ENCODE data around the gene PRSS3. TPM values are rescaled to one million over a fixed set of nuclear protein-coding genes. Genes with fewer than 3 reads are reported as not detected.
"Not testable (repeated sequence)": the region's sequence is repeated elsewhere in the genome, so short reads cannot be mapped to it uniquely, and the experiment has no call there.

The PRSS3 gene
- polyA plus RNA-seq, 6 donors from 2014 or later: not detected

DNA sequence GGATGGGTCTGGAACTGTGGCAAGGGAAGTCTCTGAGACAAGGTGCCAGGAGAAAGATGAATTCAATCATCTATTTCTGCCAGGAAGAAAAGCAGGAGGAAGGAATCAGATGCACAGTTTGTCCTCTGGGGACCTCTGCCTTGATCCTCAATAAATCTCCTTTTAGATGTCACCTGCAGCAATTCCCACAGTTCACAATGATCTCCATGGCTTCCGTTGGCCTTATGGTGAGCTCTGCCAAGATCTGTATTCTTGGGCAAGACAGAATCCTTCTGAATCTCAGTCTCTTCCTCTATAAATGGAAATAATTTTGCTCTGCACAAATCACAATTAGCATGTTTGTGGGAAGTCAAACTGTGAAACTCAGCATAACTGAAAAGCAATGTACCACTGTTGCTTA, 1.9 kb upstream of the PRSS3 start:
- ATAC-seq (ENCODE audit: low read depth in 2 of 2); H3K9me3 Mint-ChIP-seq; H3K36me3 Mint-ChIP-seq; DNase-seq; H3K4me3 Mint-ChIP-seq; H3K4me1 Mint-ChIP-seq; H3K27ac Mint-ChIP-seq: not testable (repeated sequence)
- peaks cover 22 to 32% (median 26%) of the 10 kb centered on the region in 3 donors for H3K27me3 Mint-ChIP-seq

DNA sequence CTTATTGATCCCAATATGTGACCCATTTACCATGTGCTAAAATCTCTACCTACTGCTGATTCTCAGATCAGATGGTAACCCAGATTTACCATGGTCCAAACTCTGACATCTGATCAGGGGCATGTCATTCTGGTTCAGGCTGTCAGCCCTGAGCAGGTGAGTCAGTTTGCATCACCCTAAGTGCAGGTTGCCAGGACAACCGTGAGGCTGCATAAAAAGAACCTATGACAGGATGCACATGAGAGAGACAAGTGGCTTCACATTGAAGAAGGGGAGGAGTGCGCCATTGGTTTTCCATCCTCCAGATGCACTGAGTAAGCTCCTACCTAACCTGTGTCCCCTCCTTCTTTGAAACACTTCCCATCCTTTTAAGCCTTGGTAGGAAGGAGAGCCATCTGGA, 801 bp upstream of the PRSS3 start:
- Mint-ChIP-seq H3K36me3 (peaks cover 0 to 8% of the 10 kb centered on the region in 2 donors), H3K27ac (no peak overlapping the region), H3K4me3 (no peak overlapping the region), H3K27me3 (peaks cover 25 to 42% (median 34%) of the 10 kb centered on the region in 3 donors), H3K4me1 (no peaks in the 10 kb centered on the region), H3K9me3 (no peaks in the 10 kb centered on the region)
- ATAC-seq (ENCODE audit: low read depth in 2 of 2) (peak; percentile 20 to 34), DNase-seq (no peak)

DNA sequence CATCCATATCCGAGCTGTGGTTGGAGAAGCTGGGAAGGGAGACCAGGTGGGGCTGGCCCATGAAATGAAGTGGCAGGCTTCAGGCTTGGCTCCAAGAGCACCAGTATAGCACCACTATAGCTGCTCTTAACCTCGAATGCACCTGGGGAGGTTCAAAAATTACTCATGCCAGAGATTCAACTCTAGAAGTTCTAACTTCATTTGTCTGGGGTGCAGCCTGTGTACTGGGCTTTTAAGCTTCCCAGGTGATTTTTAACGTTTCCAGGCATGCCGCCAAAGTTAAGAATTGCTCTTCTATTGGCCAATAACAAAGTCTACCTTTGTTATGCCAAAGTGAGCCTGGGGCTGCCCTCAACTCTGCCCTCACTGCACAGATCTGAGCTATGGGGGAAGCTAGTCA, 458 bp downstream of the PRSS3 start:
- peaks cover 28 to 47% (median 43%) of the 10 kb centered on the region in 3 donors for H3K27me3 Mint-ChIP-seq
- no peaks in the 10 kb centered on the region for H3K4me1 Mint-ChIP-seq

DNA sequence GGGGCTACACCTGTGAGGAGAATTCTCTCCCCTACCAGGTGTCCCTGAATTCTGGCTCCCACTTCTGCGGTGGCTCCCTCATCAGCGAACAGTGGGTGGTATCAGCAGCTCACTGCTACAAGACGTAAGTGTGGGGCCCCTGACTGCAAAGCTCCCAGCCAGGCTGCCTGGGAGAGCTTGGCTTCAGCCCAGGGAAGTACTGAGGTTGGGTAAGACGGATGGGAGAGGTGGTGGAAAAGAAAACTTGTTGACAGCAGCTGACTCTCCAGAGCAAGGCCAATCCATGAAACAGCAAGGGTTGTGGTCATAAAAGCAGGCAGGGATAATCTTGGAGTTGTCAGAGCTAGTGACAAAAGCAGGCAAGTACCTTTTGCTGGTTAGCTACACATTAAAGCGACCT, 1.3 kb downstream of the PRSS3 start:
- not testable (repeated sequence) for ATAC-seq (ENCODE audit: low read depth in 2 of 2); H3K9me3 Mint-ChIP-seq; DNase-seq; H3K36me3 Mint-ChIP-seq; H3K4me1 Mint-ChIP-seq; H3K4me3 Mint-ChIP-seq; H3K27ac Mint-ChIP-seq
- peaks cover 28 to 49% (median 45%) of the 10 kb centered on the region in 3 donors for H3K27me3 Mint-ChIP-seq

More for the DNA sequence above, 458 bp downstream of the PRSS3 start:
- Mint-ChIP-seq H3K4me3 (no peak overlapping the region), H3K9me3 (no peaks in the 10 kb centered on the region), H3K27ac (peak overlapping the region in 1 of 6 donors; percentile 74), H3K36me3 (peaks cover 0 to 8% of the 10 kb centered on the region in 2 donors)
- ATAC-seq (ENCODE audit: low read depth in 2 of 2) (no peak), DNase-seq (no peak)

DNA sequence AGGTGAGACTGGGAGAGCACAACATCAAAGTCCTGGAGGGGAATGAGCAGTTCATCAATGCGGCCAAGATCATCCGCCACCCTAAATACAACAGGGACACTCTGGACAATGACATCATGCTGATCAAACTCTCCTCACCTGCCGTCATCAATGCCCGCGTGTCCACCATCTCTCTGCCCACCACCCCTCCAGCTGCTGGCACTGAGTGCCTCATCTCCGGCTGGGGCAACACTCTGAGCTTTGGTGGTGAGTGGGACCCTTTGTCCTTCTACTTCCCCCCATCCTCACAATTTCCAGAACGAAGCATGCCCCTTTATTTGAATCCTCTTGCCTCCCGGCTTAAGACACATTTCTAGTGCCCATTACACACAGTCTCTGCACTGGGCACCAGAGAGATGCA, 2.5 kb downstream of the PRSS3 start:
- no peak overlapping the region for H3K27ac Mint-ChIP-seq
- DNase-seq (no peak), ATAC-seq (ENCODE audit: low read depth in 2 of 2) (no peak)
- H3K36me3 Mint-ChIP-seq: peaks cover 0 to 15% of the 10 kb centered on the region in 2 donors
- no peaks in the 10 kb centered on the region for H3K4me1 Mint-ChIP-seq
- H3K4me3 Mint-ChIP-seq: no peak overlapping the region
- peaks cover 0 to 4% (median 0%) of the 10 kb centered on the region in 7 donors for H3K9me3 Mint-ChIP-seq
- H3K27me3 Mint-ChIP-seq: peaks cover 27 to 55% (median 45%) of the 10 kb centered on the region in 3 donors

DNA sequence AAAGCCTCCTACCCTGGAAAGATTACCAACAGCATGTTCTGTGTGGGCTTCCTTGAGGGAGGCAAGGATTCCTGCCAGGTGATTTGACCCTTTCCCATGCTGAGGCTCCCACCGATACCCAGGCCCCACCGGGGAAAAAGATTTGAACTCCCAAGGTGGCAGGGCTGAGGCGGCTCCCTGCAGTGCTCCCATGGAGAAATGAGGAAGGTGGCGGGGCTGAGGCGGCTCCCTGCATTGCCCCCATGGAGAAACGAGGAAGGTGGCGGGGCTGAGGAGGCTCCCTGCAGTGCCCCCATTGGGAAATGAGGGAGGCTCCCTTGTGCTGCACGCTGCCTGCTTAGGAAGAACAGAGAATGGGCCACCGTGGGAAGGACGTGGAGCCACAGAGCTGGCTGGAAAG, 3.2 kb downstream of the PRSS3 start:
- DNase-seq: no peak
- H3K9me3 Mint-ChIP-seq: peaks cover 0 to 4% (median 0%) of the 10 kb centered on the region in 7 donors
- ATAC-seq (ENCODE audit: low read depth in 2 of 2): no peak
- no peaks in the 10 kb centered on the region for H3K4me1 Mint-ChIP-seq
- peaks cover 0 to 15% of the 10 kb centered on the region in 2 donors for H3K36me3 Mint-ChIP-seq
- H3K27me3 Mint-ChIP-seq: peaks cover 31 to 55% (median 45%) of the 10 kb centered on the region in 3 donors
- peak overlapping the region in 1 of 8 donors; percentile 57 for H3K4me3 Mint-ChIP-seq
- H3K27ac Mint-ChIP-seq: peak overlapping the region in 1 of 6 donors; percentile 6

DNA sequence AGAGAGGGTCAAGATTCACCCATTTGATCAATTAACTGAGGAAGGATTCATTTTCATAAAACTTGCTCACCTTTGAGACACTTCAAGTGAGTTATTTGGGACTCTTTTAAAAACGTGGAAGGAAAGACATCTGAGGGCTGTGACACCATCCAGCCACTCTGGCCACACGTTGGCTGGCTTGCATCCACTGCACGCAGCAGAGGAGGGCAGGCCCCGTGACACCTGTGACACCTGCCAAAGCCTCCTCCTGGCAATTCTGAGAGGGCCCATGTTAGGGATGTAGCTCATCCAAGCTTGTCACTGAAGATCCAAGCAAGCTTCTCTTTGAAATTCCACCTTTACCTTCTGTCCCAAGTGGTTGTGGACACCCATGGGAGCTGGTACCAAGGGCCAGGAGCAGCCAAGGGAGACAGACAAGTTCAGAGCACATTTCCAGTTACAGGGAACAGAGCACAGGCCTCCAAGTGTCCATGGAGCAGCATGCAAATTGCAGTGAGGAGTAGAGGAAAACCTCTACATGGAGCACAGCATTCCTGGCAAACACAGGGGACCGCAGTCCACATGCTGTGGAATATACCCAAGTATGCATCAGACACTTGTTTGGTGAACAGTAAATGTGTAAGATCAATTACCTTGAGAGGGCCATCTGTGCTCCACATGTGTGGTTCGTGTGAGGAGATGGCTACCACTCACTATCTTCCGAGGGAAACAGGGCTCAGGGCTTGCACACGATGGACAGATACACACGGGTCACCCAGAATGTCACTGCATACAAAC, 4.8 kb downstream of the PRSS3 start:
- Mint-ChIP-seq H3K27ac (no peak overlapping the region), H3K27me3 (peaks cover 27 to 52% (median 40%) of the 10 kb centered on the region in 3 donors)

DNA sequence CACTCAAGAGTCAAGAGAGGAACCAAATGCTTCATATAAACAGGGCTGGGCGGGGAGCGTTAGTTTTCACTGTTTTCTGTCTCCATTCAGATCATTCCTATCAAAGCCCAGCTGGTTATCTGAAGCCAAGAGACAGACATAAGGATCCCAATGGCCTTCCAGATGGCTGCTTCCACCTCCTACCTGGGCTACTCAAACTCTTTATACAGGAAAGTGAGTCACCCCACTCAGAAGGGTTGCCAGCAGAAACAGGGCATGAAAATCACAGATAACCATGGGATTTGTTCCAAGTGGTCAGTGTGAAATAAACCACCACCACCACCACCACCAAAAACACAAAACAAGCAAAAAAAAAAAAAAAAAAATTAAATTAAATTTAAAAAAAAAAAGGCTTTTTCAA, 5.5 kb downstream of the PRSS3 start:
- Mint-ChIP-seq H3K9me3 (peaks cover 0 to 4% (median 0%) of the 10 kb centered on the region in 7 donors), H3K27ac (no peak overlapping the region), H3K27me3 (peaks cover 31 to 44% (median 40%) of the 10 kb centered on the region in 3 donors), H3K36me3 (peaks cover 0 to 15% of the 10 kb centered on the region in 2 donors), H3K4me3 (no peak overlapping the region), H3K4me1 (no peaks in the 10 kb centered on the region)
- ATAC-seq (ENCODE audit: low read depth in 2 of 2): no peak
- no peak for DNase-seq

More for the DNA sequence above, 4.8 kb downstream of the PRSS3 start:
- no peak for ATAC-seq (ENCODE audit: low read depth in 2 of 2)
- Mint-ChIP-seq H3K4me1 (no peaks in the 10 kb centered on the region), H3K36me3 (peaks cover 0 to 15% of the 10 kb centered on the region in 2 donors), H3K4me3 (no peak overlapping the region), H3K9me3 (peaks cover 0 to 4% (median 0%) of the 10 kb centered on the region in 7 donors)
- no peak for DNase-seq

DNA sequence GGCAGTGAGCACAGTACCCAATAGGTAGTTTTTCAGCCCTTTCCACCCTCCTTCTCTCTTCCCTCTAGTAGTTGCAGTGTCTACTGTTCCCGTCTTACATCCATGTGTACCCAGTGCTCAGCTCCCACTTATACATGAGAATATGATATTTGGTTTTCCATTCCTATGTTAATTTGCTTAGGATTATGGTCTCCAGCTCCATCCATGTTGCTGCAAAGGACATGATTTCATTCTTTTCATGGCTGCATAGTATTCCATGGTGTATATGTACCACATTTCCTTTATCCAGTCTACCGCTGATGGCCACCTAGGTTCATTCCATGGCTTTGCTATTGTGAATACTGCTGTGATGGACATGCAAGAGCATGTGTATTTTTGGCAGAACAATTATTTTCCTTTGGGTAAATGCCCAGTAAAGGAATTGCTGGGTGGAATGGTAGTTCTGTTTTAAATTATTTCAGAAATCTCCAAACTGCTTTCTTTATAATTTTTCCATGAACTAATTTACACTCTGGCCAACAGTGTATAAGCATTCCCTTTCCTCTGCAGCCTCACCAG, 6.7 kb downstream of the PRSS3 start:
- H3K4me3 Mint-ChIP-seq; DNase-seq; H3K9me3 Mint-ChIP-seq; ATAC-seq (ENCODE audit: low read depth in 2 of 2); H3K4me1 Mint-ChIP-seq; H3K27ac Mint-ChIP-seq: not testable (repeated sequence)
- Mint-ChIP-seq H3K36me3 (peaks cover 0 to 15% of the 10 kb centered on the region in 2 donors), H3K27me3 (peaks cover 31 to 37% (median 34%) of the 10 kb centered on the region in 3 donors)

DNA sequence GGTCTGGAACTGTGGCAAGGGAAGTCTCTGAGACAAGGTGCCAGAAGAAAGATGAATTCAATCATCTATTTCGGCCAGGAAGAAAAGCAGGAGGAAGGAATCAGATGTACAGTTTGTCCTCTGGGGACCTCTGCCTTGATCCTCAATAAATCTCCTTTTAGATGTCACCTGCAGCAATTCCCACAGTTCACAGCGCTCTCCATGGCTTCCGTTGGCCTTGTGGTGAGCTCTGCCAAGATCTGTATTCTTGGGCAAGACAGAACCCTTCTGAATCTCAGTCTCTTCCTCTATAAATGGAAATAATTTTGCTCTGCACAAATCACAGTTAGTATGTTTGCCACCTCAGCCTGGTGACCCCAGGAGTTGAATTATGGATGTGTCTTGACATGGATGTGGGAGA, 8.8 kb downstream of the PRSS3 start:
- H3K4me3 Mint-ChIP-seq; H3K9me3 Mint-ChIP-seq; H3K36me3 Mint-ChIP-seq; ATAC-seq (ENCODE audit: low read depth in 2 of 2); H3K4me1 Mint-ChIP-seq; DNase-seq: not testable (repeated sequence)
- Mint-ChIP-seq H3K27me3 (peaks cover 13 to 23% (median 16%) of the 10 kb centered on the region in 3 donors), H3K27ac (peak overlapping the region in 1 of 6 donors; percentile 17)

DNA sequence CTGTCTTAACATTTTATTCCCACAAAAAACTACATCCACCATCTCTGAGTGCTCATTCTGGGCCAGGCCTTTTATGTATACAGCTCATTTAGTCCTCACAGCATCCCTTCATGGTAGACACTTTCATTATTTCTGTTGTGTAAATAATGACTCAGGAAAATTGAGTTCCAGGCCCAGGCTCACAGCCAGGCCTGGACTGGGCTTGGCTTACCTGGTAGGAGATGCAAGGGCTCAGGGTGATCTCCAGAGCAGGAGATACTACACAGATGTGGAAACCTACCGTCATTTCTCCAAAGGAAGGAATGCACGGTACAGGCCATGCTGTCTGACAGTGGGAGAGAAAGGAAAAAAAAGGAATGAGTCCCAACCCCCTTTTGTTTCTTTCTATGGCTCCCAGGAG, 11.8 kb downstream of the PRSS3 start:
- H3K27me3 Mint-ChIP-seq: peaks cover 0 to 13% (median under 1%) of the 10 kb centered on the region in 3 donors
- ATAC-seq (ENCODE audit: low read depth in 2 of 2); DNase-seq: not testable (repeated sequence)

DNA sequence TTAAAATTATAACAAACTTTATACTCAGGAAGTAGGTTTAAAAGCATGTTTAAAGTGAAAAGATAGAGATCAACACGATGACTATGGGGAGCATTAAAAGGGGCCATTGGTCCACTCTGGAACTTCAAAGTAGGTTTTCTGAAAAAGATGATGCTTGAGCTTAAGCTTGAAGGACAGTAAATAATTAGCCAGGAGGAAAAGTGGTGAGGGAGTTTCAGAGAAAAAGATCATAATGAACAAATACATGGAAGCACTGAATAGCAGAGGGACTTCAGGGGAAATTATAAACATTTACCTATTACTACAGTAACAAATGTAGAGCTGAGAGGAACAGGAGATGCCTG, 13.6 kb downstream of the PRSS3 start:
- H3K27ac Mint-ChIP-seq, H3K36me3 Mint-ChIP-seq: not testable (repeated sequence)
- H3K4me1 Mint-ChIP-seq: peaks cover 3 to 10% (median 9%) of the 10 kb centered on the region in 3 donors

More for the DNA sequence above, 11.8 kb downstream of the PRSS3 start:
- H3K27ac Mint-ChIP-seq, H3K4me1 Mint-ChIP-seq, H3K36me3 Mint-ChIP-seq, H3K9me3 Mint-ChIP-seq, H3K4me3 Mint-ChIP-seq: not testable (repeated sequence)

DNA sequence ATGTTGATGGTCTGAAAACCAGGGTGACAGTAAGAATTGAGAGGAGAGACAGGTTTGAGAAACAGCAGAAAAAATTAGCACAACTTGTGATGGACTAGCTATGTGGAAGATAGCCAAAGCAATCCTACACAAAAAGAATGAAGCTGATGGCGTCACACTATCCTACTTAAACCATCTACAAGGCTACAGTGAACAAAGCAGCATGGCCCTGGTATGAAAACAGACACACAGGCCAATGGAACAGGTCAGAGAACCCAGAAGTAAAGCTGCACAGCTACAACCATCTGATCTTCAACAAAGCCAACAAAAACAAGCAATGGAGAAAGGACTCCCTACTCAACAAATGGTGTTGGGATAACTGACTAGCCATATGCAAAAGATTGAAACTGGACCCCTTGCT, 14.1 kb downstream of the PRSS3 start:
- H3K9me3 Mint-ChIP-seq: no peaks in the 10 kb centered on the region
- peaks cover 0 to 4% (median 0%) of the 10 kb centered on the region in 3 donors for H3K27me3 Mint-ChIP-seq
- no peak for ATAC-seq (ENCODE audit: low read depth in 2 of 2)

More for the DNA sequence above, 13.6 kb downstream of the PRSS3 start:
- H3K4me3 Mint-ChIP-seq; H3K9me3 Mint-ChIP-seq; H3K27me3 Mint-ChIP-seq; DNase-seq; ATAC-seq (ENCODE audit: low read depth in 2 of 2): not testable (repeated sequence)

More for the DNA sequence above, 14.1 kb downstream of the PRSS3 start:
- no peak for DNase-seq
- H3K27ac Mint-ChIP-seq: no peak overlapping the region
- H3K4me3 Mint-ChIP-seq: no peak overlapping the region
- H3K4me1 Mint-ChIP-seq: peaks cover 7 to 16% (median 14%) of the 10 kb centered on the region in 3 donors
- H3K36me3 Mint-ChIP-seq: no peaks in the 10 kb centered on the region
